ENCODE measurements around the gene APBA1.

APBA1 gene

GRCh38 chr9:69516353-69517322 is 155.5 kb downstream of the APBA1 start:
- no peak for DNase-seq

GRCh38 chr9:69515810-69516209 is 156.4 kb downstream of the APBA1 start:
- no peak for DNase-seq

GRCh38 chr9:69513141-69513820 is 158.9 kb downstream of the APBA1 start:
- DNase-seq: no peak

GRCh38 chr9:69504058-69504457 is 168.1 kb downstream of the APBA1 start:
- DNase-seq: no peak

GRCh38 chr9:69502671-69503301 is 169.4 kb downstream of the APBA1 start:
- DNase-seq: no peak

- no peak for DNase-seq
Measured at GRCh38 chr9:69500896-69501295, 171.3 kb downstream of the APBA1 start.

- no peak for DNase-seq
Measured at GRCh38 chr9:69499959-69500358, 172.2 kb downstream of the APBA1 start.

GRCh38 chr9:69499407-69499806 is 172.8 kb downstream of the APBA1 start:
- DNase-seq: no peak

GRCh38 chr9:69498470-69498869 is 173.7 kb downstream of the APBA1 start:
- no peak for DNase-seq

- no peak for DNase-seq
Measured at GRCh38 chr9:69497816-69498215, 174.4 kb downstream of the APBA1 start.

- no peak for DNase-seq
Measured at GRCh38 chr9:69496846-69497450, 175.2 kb downstream of the APBA1 start.

- no peak for DNase-seq
Measured at GRCh38 chr9:69495296-69495695, 176.9 kb downstream of the APBA1 start.

- no peak for DNase-seq
Measured at GRCh38 chr9:69494763-69495162, 177.4 kb downstream of the APBA1 start.

- DNase-seq: no peak
Measured at GRCh38 chr9:69494208-69494607, 178.0 kb downstream of the APBA1 start.

GRCh38 chr9:69486498-69486897 is 185.7 kb downstream of the APBA1 start:
- DNase-seq: no peak

GRCh38 chr9:69485466-69485865 is 186.7 kb downstream of the APBA1 start:
- no peak for DNase-seq

- DNase-seq: no peak
Measured at GRCh38 chr9:69483886-69484422, 188.2 kb downstream of the APBA1 start.

GRCh38 chr9:69476797-69477196 is 195.4 kb downstream of the APBA1 start:
- DNase-seq: no peak

GRCh38 chr9:69476016-69476415 is 196.2 kb downstream of the APBA1 start:
- DNase-seq: peak; percentile 33

- no peak for DNase-seq
Measured at GRCh38 chr9:69474821-69475220, 197.3 kb downstream of the APBA1 start.

GRCh38 chr9:69472101-69472620 is 200.0 kb downstream of the APBA1 start:
- no peak for DNase-seq

GRCh38 chr9:69471433-69471832 is 200.7 kb downstream of the APBA1 start:
- no peak for DNase-seq
